GM20431 (cell line): ENCODE measurements around the gene VPS29.

Experiments used
- in situ Hi-C: fragments of 300-500 bp; cut with MseI, MboI; formaldehyde crosslinking; loops from one replicate; pipeline ENCODE4 v1.15.0; 2020; ENCODE audit warnings: low sequenced_read_pairs; ENCODE audit not compliant: unreplicated experiment

VPS29 gene

DNA sequence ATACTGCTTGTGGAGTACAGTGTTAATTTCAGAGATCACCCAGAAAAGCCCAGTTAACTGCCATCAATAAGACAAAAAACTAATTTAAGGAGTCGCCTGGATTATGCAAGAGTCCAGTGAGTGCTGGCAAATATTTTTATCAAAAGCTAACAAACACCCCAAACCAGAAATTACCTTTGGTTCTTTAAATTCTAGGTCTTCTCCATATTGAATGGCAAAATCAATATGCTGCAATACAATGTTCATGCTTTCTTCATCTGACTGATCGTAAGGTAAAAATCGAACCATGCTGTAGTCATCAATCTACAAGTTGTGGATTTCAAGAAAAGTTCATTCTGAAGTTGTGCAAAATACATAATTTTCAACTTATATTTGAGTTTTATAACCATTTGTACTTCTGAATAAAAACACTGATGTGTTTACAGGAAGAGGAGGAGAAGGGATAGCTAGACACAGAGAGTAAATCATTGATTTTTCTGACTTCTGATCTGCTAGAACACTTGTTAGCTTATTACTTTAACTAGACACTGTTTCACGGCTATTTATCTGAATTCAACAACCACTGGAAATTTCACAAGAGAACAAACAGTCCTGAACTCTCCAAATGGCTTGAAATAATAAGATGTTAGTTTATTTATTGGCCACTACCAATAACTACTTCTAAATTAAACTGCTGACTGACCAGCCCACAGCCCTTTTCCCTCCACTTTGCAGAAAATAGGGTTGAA, 48.2 kb downstream of the VPS29 start:
- in situ Hi-C loops: no loop called here

DNA sequence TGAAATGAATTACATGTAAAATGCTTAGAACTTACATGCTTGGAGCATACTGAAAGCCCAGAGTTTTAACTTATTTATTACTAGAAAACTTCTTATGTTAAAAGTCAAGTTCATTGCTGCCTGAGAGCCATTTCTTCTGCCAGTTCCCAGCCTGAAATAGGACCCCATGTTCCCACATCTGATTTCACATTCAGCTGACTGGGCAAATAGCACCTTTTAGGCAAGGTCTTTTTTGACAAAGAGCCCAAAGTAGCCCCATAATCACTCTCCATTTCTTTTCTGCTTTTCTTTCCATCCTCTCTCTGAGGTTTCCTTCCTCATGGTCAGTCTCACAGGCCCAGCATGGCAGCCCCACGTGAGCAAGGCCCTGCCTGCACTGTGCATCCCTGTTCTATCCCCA, 50.6 kb downstream of the VPS29 start:
- in situ Hi-C loops: no loop called here

DNA sequence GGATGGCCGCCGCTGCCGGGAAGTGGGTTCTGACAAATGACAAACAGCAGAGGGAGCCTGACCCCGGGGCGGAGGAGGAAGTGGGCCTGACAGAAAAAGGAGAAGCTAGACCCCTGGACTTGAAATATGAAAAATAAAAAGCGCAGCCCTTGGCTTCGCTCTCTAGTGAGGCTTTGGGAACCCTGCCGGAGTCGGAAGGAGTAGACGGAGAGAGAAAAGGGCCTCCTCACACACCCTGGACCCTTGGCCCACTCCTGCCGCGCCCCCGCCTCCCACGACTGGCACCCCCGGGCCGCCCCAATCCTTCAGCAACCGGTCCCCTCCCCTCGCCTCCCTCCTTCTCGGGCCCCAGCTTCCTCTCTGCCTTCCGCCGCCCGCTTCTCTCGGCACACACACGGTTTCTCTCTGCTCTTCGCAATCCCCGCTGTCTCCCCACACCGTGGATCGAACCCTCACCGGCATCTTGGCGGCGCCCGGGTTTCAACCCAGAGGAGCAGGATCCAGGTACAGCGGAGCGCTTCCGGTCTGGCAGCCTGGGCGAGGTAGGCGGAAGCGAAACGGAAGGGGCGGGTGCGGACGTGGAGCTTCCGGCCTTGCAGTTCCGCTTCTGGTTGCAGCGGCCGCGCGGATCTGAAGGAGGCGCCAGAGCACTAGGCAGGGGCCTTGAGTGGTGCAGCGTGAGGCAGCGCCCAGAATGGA, 52.0 kb downstream of the VPS29 start, which contains the start of gene ARPC3:
TSS of gene ARPC3 (minus strand) at position 539 of the 699 bp plus-strand sequence. CDS start at position 462, 77 bp downstream.
- in situ Hi-C loops: no loop called here

DNA sequence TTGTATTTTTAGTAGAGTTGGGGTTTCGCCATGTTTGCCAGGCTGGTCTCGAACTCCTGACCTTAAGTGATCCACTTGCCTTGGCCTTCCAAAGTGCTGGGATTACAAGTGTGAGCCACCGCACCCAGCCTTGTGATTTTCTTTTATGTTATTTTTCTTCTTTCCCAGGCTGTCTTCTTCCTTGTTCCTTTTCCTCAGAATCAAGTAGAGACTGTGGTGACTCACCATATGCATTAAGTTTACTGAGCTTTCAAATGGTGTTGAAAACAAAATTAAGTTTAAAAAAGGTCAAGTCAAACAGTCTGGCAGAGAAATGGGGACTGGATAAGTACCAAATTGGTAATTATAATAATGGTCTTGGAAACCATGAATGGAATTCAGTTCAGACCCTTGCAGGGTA, 57.5 kb downstream of the VPS29 start:
- in situ Hi-C loops: no loop called here
